ENCODE results near the gene SIM2.

GRCh38 chr21:36694593-36695282 lies 4.2 kb upstream of the SIM2 start:
- TF ChIP-seq CTCF (IDR thresholded peaks at IDR 0.05; ENCODE audit: low read depth, low read length, poor library complexity, severe bottlenecking) (no peak), EZH2phosphoT487 (IDR thresholded peaks at IDR 0.05; ENCODE audit: borderline replicate concordance, low read length) (no peak)

Measured in DOHH2 (cell line).